Measurements from ENCODE around the gene PTCD2. TPM values are rescaled to one million over a fixed set of nuclear protein-coding genes. Genes with fewer than 3 reads are reported as not detected.

Gene PTCD2
- total RNA-seq, 4 donors from 2014 or later: 1.5 to 9.5 (median 2.9) TPM

DNA sequence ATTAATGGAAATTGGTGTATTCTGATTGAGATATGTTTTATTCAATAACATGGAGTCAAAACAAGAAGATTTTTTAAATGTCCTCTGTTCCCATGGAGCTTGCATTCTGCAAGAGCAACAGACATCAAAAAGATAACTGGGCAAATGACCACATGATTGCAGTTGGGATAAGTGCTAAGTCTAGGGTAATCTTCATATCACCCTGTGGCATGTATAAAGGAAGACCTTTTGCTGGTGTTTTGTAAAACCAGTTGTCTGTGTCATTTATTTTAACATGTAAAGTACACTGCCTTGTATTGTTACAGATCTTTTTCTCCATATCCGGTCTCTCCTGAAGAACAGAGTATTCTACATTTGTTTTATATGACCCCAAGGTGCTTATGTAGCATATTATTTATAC, 44.0 kb downstream of the PTCD2 start:
- no peaks in the 10 kb centered on the region for H3K9me3 ChIP-seq
- no peak for DNase-seq
- H3K4me3 ChIP-seq: no peak overlapping the region
- intact Hi-C loops (cut with DNase I; ENCODE audit: low total_unique reads): loop anchor here (5.0 to 10.0 kb wide), 2 partner anchors 161 to 518 kb away; no protein-coding TSS in a partner anchor
- no peak for TF ChIP-seq POLR2AphosphoS5 (IDR thresholded peaks at IDR 0.05)
- TF ChIP-seq, protein P1, sequence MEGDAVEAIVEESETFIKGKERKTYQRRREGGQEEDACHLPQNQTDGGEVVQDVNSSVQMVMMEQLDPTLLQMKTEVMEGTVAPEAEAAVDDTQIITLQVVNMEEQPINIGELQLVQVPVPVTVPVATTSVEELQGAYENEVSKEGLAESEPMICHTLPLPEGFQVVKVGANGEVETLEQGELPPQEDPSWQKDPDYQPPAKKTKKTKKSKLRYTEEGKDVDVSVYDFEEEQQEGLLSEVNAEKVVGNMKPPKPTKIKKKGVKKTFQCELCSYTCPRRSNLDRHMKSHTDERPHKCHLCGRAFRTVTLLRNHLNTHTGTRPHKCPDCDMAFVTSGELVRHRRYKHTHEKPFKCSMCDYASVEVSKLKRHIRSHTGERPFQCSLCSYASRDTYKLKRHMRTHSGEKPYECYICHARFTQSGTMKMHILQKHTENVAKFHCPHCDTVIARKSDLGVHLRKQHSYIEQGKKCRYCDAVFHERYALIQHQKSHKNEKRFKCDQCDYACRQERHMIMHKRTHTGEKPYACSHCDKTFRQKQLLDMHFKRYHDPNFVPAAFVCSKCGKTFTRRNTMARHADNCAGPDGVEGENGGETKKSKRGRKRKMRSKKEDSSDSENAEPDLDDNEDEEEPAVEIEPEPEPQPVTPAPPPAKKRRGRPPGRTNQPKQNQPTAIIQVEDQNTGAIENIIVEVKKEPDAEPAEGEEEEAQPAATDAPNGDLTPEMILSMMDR (IDR thresholded peaks at IDR 0.05): no peak
- TF ChIP-seq POLR2A (IDR thresholded peaks at IDR 0.05): no peak
- TF ChIP-seq EP300 (IDR thresholded peaks at IDR 0.05; ENCODE audit: low read depth): no peak
- peaks cover 0 to 8% (median 0%) of the 10 kb centered on the region in 4 donors for H3K4me1 ChIP-seq
- H3K27ac ChIP-seq: no peak overlapping the region
- WGBS, 2 donors (ENCODE audit: low coverage in 1 of 2): 98 to 100% methylated on average over 1 of the region's 1 CpG
- no peaks in the 10 kb centered on the region for H3K27me3 ChIP-seq
- no peaks in the 10 kb centered on the region for H3K36me3 ChIP-seq
- in situ Hi-C loops (cut with MboI; ENCODE audit: low pct_ligation_motif_present in 1 of 4, low pct_unique_long_range_greater_than_20kb in 1 of 4, low sequenced_read_pairs in 3 of 4): loop anchor here in 2 of 4 donors (25.0 kb wide), 1 partner anchor 448 kb away; the partner anchor contains the start of gene TNPO1 (in 2 of the 2)

DNA sequence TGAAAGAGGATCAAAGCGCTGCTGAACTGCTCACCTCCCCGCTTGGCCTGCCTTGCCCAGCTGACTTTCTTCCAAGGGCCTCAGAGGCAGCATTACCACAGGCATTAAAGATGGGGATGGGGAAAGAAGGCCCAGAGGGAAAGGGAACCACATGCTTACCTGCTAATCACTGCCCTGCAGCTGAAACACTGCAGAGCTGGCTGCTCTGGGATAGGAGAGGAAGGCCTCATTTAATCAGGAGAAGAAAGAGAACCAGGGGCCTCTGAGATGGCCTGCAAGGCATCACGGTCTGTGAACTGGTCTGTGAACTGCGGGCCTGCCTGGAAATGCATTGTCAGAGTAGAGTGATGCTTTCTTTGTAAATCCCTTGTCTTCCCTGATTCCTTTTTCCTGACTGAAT, 44.8 kb downstream of the PTCD2 start:
- no peak overlapping the region for H3K27ac ChIP-seq
- H3K36me3 ChIP-seq: no peaks in the 10 kb centered on the region
- WGBS, 2 donors (ENCODE audit: low coverage in 1 of 2): 92 to 93% methylated on average over 2 to 4 of the region's 4 CpGs
- H3K27me3 ChIP-seq: no peaks in the 10 kb centered on the region
- no peak for DNase-seq
- no peaks in the 10 kb centered on the region for H3K9me3 ChIP-seq
- intact Hi-C loops (cut with DNase I; ENCODE audit: low total_unique reads): loop anchor here (5.0 to 10.0 kb wide), 3 partner anchors 160 to 517 kb away; partner anchors contain the start of gene TNPO1
- TF ChIP-seq POLR2AphosphoS5 (IDR thresholded peaks at IDR 0.05) (no peak), EP300 (IDR thresholded peaks at IDR 0.05; ENCODE audit: low read depth) (no peak), POLR2A (IDR thresholded peaks at IDR 0.05) (no peak)
- TF ChIP-seq, protein P1 (IDR thresholded peaks at IDR 0.05): no peak
- peaks cover 0 to 8% (median 0%) of the 10 kb centered on the region in 4 donors for H3K4me1 ChIP-seq
- H3K4me3 ChIP-seq: no peak overlapping the region
- in situ Hi-C loops (cut with MboI; ENCODE audit: low pct_ligation_motif_present in 1 of 4, low pct_unique_long_range_greater_than_20kb in 1 of 4, low sequenced_read_pairs in 3 of 4): loop anchor here in 2 of 4 donors (25.0 kb wide), 1 partner anchor 447 kb away; the partner anchor contains the start of gene TNPO1 (in 2 of the 2)

DNA sequence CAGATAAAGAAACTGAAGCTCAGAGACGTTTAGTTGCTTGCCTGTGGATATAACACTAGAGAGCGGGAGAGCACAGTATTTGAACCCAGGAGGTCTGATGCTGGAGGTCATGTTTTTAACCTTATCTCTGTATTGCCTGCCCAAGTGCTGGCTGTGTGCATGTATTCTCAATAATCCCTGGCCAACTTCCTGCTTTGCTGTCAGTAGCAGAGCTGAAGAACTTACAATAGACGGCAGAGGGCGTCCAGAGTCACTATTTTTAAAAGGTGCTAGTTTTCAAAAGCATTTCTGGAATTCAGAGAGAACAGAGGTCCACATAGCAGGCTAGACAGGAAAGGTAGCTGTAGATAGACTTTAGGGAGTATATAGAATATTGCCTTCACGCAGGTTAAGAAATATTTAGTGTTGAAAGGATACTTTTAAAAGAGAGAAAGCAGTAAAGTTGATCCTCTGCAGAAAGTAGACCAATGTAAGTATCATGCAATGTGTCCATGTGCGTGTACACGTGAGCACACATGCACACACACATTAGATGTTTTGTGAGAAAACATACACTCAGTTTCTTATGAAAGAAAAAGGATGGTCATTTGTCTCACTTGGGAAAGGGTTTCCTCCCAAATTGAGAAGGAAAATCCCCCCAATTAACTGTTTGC, 46.3 kb downstream of the PTCD2 start:
- 31 to 33% methylated on average over 7 of the region's 7 CpGs for WGBS, 2 donors (ENCODE audit: low coverage in 1 of 2)
- in situ Hi-C loops (cut with MboI; ENCODE audit: low pct_ligation_motif_present in 1 of 4, low pct_unique_long_range_greater_than_20kb in 1 of 4, low sequenced_read_pairs in 3 of 4): loop anchor here in 2 of 4 donors (25.0 kb wide), 1 partner anchor 446 kb away; the partner anchor contains the start of gene TNPO1 (in 2 of the 2)
- H3K27ac ChIP-seq: no peak overlapping the region

DNA sequence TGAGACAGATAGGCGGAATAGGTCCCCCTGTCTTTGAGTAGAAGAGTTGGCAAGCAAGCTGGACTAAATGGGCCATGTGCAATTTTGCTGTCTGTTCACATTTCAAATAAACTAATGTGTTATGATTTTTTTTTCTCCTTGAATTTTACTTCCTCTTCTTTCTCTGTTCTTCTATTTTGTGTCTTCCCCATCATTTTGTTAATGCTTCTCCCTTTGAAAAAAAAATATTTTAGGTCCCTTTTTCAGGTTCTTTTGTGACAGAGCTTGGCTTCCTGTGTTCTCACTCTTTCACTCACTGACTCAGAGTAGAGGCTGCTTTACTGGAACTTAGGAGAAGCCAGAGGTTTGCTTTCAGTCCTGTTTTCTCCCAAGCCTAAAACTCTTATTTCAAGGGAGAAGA, 48.1 kb downstream of the PTCD2 start:
- Histone ChIP-seq H3K4me1 (peaks cover 0 to 8% (median 0%) of the 10 kb centered on the region in 4 donors), H3K27ac (no peak overlapping the region), H3K9me3 (no peaks in the 10 kb centered on the region), H3K36me3 (no peaks in the 10 kb centered on the region), H3K4me3 (no peak overlapping the region), H3K27me3 (no peaks in the 10 kb centered on the region)
- WGBS, 2 donors (ENCODE audit: low coverage in 1 of 2): 90 to 100% methylated on average over 1 of the region's 1 CpG
- in situ Hi-C loops (cut with MboI; ENCODE audit: low pct_ligation_motif_present in 1 of 4, low pct_unique_long_range_greater_than_20kb in 1 of 4, low sequenced_read_pairs in 3 of 4) (loop anchor here in 2 of 4 donors (25.0 kb wide), 1 partner anchor 444 kb away; the partner anchor contains the start of gene TNPO1 (in 2 of the 2)), intact Hi-C loops (cut with DNase I; ENCODE audit: low total_unique reads) (loop anchor here (5.0 to 10.0 kb wide), 2 partner anchors 157 to 449 kb away; partner anchors contain the start of gene TNPO1)
- DNase-seq: no peak
- TF ChIP-seq POLR2A (IDR thresholded peaks at IDR 0.05) (no peak), POLR2AphosphoS5 (IDR thresholded peaks at IDR 0.05) (no peak), EP300 (IDR thresholded peaks at IDR 0.05; ENCODE audit: low read depth) (no peak)
- TF ChIP-seq, protein P1 (IDR thresholded peaks at IDR 0.05): no peak

More for the DNA sequence above, 46.3 kb downstream of the PTCD2 start:
- TF ChIP-seq POLR2AphosphoS5 (IDR thresholded peaks at IDR 0.05) (no peak), POLR2A (IDR thresholded peaks at IDR 0.05) (no peak), EP300 (IDR thresholded peaks at IDR 0.05; ENCODE audit: low read depth) (no peak)
- TF ChIP-seq, protein P1 (IDR thresholded peaks at IDR 0.05): peak; percentile 69 to 75 (median 73)
- no peaks in the 10 kb centered on the region for H3K27me3 ChIP-seq
- H3K9me3 ChIP-seq: no peaks in the 10 kb centered on the region
- intact Hi-C loops (cut with DNase I; ENCODE audit: low total_unique reads): loop anchor here (5.0 to 10.0 kb wide), 2 partner anchors 158 to 451 kb away; partner anchors contain the start of gene TNPO1
- H3K4me1 ChIP-seq: peaks cover 0 to 8% (median 0%) of the 10 kb centered on the region in 4 donors
- no peaks in the 10 kb centered on the region for H3K36me3 ChIP-seq
- DNase-seq: peak; percentile 63
- H3K4me3 ChIP-seq: no peak overlapping the region
